Colonic mucosa (tissue), 4 donors: ENCODE data around the gene ARHGAP15. TPM values are rescaled to one million over a fixed set of nuclear protein-coding genes. Genes with fewer than 3 reads are reported as not detected.

Experiments used
- DNase-seq: peaks from one replicate; pipeline ENCODE4 v3.0.0-alpha.2; 2020
- H3K27ac ChIP-seq: fragments of 200-600 bp; one replicate; pipeline ENCODE4 v1.8.0; 2021
- H3K27me3 ChIP-seq: fragments of 200-600 bp; one replicate; pipeline ENCODE4 v1.8.0; 2021
- H3K36me3 ChIP-seq: fragments of 200-600 bp; one replicate; pipeline ENCODE4 v1.8.0; 2021
- H3K4me1 ChIP-seq: fragments of 200-600 bp; one replicate; pipeline ENCODE4 v1.8.0; 2021; ENCODE audit warnings: mild to moderate bottlenecking
- H3K4me3 ChIP-seq: fragments of 200-600 bp; one replicate; pipeline ENCODE4 v1.8.0; 2021
- H3K9ac ChIP-seq, 2 donors: one replicate each; pipeline ENCODE4 v1.7.0; 2013; ENCODE audit warnings: control low read depth in 2 of 2, low read depth in 2 of 2, low read length in 2 of 2
- H3K9me3 ChIP-seq: fragments of 200-600 bp; one replicate; pipeline ENCODE4 v1.8.0; 2021
- intact Hi-C: fragments of 100-400 bp; cut with DNase I; formaldehyde crosslinking; loops from one replicate; pipeline ENCODE4 v1.14.1; 2022
- total RNA-seq, 2 donors: library from RNA; stranded (reverse); fragmentation: NEBNext Ultra II Directional in 1 of 2; extraction: Animal tissue kit (Norgen Biotek cat#: 25700) in 1 of 2; gene quantifications; one replicate each; pipeline ENCODE4 v1.2.1, GENCODE V29; 2021
- TF ChIP-seq, protein P1 (sequence below): fragments of 200-600 bp; IDR thresholded peaks from one replicate; pipeline ENCODE4 v1.8.0; 2022; ENCODE audit warnings: antibody characterized with exemption, mild to moderate bottlenecking
- donor health status: healthy.
- donor health status: DM: no; HTN: no; CAD: no.
- donor health status: DM: no; HTN: no; CAD: no.

Gene ARHGAP15
- total RNA-seq, 2 donors from 2014 or later, result 1.6 to 3.7 TPM

DNA sequence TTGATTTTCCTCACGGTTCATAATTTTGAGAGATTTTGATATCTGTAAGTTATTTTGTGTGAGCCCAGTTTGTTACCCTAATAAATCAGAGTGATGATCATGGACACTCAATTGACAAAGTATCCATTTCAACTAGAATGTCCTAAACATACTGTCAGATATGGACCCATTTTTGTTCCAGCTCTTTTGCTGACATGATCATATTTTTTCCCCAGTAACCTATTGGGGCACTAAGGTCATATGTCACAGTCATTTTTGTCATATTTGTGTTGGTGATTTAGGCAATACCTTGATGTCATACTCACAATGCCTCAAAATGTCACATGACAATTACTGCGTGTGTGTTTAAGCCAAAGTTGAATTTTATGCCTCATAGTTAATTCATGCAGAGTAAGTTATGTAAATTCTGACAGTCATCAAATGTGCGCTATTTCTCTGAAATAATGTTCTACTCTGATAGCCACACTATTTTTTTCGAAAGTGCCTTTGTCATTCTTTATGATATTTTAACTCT lies 218.7 kb downstream of the ARHGAP15 start:
- DNase-seq, result no peak
- no peaks in the 10 kb centered on the region for H3K36me3 ChIP-seq
- H3K27me3 ChIP-seq, result no peaks in the 10 kb centered on the region
- TF ChIP-seq, protein P1, sequence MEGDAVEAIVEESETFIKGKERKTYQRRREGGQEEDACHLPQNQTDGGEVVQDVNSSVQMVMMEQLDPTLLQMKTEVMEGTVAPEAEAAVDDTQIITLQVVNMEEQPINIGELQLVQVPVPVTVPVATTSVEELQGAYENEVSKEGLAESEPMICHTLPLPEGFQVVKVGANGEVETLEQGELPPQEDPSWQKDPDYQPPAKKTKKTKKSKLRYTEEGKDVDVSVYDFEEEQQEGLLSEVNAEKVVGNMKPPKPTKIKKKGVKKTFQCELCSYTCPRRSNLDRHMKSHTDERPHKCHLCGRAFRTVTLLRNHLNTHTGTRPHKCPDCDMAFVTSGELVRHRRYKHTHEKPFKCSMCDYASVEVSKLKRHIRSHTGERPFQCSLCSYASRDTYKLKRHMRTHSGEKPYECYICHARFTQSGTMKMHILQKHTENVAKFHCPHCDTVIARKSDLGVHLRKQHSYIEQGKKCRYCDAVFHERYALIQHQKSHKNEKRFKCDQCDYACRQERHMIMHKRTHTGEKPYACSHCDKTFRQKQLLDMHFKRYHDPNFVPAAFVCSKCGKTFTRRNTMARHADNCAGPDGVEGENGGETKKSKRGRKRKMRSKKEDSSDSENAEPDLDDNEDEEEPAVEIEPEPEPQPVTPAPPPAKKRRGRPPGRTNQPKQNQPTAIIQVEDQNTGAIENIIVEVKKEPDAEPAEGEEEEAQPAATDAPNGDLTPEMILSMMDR, result no peak
- no peaks in the 10 kb centered on the region for H3K9me3 ChIP-seq
- no peaks in the 10 kb centered on the region for H3K4me1 ChIP-seq
- H3K9ac ChIP-seq, result no peak overlapping the region
- intact Hi-C loops, result no loop called here
- H3K4me3 ChIP-seq, result no peak overlapping the region
- no peak overlapping the region for H3K27ac ChIP-seq

DNA sequence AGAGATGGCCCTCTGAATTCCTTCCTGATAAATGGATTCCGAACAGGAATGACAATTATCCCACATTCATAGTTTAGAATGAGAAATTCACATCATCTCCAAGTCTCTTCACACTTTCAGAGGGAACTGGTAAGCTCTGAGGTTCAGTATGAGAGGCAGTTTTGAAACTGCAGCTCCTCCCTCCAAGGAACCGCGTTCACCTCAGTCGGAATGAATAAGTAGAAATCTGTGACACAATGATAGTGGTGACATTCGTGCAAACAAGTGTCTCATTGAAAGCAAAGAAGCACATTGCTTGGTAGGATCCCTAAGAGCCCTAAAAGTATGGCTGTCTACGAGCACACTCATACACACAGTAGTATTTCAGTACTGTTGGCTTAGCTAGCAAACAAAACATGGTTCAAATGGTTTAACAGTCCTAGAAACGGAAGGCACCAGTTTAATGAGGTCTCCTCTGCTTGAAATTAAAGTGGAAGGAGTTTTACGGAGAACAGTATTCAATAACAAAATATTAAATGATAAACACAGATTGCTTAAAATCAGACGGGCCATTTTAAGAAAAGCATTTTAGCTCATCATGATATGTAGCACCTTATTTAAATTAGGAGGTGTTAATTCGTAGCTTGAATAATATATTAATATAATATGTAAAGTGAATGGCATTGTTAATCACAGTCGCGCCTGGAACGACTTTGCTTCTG lies 225.0 kb downstream of the ARHGAP15 start:
- TF ChIP-seq, protein P1, result no peak
- H3K27me3 ChIP-seq, result no peaks in the 10 kb centered on the region
- H3K36me3 ChIP-seq, result no peaks in the 10 kb centered on the region
- H3K9ac ChIP-seq, result no peak overlapping the region
- H3K4me1 ChIP-seq, result no peaks in the 10 kb centered on the region
- DNase-seq, result no peak
- H3K4me3 ChIP-seq, result no peak overlapping the region
- intact Hi-C loops, result no loop called here
- no peak overlapping the region for H3K27ac ChIP-seq
- no peaks in the 10 kb centered on the region for H3K9me3 ChIP-seq

DNA sequence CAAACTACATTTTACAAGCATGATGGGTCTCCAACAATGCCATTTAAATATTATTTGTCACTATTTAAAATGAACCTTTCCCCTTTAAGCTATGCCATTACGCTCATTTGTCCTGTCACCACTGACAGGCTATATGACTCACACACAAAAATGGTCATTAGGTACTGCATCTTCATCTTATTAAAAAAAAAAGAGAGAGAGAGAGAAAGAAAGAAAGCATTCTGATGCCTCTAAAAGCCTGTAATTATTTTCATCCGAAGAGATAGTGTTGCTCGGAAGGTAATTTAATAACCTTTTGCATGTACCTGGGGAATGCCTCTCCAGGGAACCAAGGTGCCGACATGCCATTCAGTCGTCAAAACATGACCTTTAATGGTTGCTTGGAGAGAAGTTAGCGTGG lies 226.7 kb downstream of the ARHGAP15 start:
- no peak overlapping the region for H3K27ac ChIP-seq
- intact Hi-C loops, result no loop called here
- H3K9ac ChIP-seq, result no peak overlapping the region
- TF ChIP-seq, protein P1, result no peak
- H3K4me1 ChIP-seq, result no peaks in the 10 kb centered on the region
- no peaks in the 10 kb centered on the region for H3K9me3 ChIP-seq
- H3K4me3 ChIP-seq, result no peak overlapping the region
- H3K36me3 ChIP-seq, result no peaks in the 10 kb centered on the region
- no peaks in the 10 kb centered on the region for H3K27me3 ChIP-seq
- DNase-seq, result no peak

DNA sequence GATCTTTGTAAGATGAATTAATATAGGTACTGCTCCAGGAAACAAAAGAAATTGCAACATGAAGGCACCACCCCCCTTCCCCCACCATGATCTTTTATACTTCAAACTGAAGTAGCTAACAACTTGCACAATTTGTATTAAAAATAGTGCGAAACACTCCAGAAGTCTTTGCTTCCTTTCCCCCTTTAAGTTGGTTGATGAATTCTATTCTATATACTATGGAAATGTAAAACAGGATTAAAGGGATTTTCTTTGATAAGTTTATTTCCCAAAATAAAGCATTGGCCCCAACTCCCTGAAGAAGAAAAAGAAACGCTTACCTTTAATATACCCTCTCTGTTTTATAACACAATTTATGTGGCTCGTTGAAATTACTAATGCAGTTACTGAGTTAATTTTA lies 227.1 kb downstream of the ARHGAP15 start:
- TF ChIP-seq, protein P1, result no peak
- Histone ChIP-seq H3K36me3 (no peaks in the 10 kb centered on the region), H3K4me3 (no peak overlapping the region), H3K9me3 (no peaks in the 10 kb centered on the region), H3K27me3 (no peaks in the 10 kb centered on the region), H3K9ac (no peak overlapping the region), H3K4me1 (no peaks in the 10 kb centered on the region), H3K27ac (no peak overlapping the region)
- intact Hi-C loops, result no loop called here
- DNase-seq, result no peak

DNA sequence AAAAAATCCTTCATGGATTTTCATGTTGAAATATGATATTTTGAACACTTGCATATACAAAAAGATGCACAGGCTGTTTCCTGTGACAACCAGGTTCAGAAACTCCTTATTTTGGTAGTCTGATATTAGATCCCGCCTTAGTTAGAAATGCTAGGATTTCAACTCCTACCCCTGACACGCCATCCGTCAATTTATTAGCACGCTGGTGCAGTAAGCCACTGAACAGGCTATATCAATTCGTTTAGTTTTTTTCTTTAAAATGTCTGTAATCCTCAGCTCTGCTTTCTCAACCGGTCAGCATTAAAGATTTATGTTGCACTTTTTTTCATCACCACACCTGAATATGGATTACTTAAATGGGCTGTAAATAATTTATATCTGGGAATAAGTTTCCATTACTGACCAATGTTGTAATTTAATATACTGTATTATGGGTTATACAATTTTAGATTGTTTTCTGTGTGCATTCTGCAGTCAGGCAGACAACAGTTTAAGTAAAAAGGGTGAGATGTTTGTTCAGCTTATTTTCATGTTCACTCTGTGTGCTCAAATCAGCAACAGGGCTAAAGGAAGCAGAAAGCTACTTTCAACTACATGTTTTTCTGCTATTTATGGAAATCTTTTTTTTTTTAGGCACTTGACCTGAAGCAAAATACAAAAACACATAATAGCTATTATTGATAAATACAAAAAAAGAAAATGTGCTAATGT lies 227.7 kb downstream of the ARHGAP15 start:
- intact Hi-C loops, result no loop called here
- H3K4me3 ChIP-seq, result no peak overlapping the region
- no peaks in the 10 kb centered on the region for H3K27me3 ChIP-seq
- no peaks in the 10 kb centered on the region for H3K4me1 ChIP-seq
- H3K9ac ChIP-seq, result no peak overlapping the region
- no peak for DNase-seq
- H3K27ac ChIP-seq, result no peak overlapping the region
- no peaks in the 10 kb centered on the region for H3K36me3 ChIP-seq
- TF ChIP-seq, protein P1, result no peak
- H3K9me3 ChIP-seq, result no peaks in the 10 kb centered on the region
